Measurements from ENCODE around the gene ZNF614. TPM values are rescaled to one million over a fixed set of nuclear protein-coding genes. Genes with fewer than 3 reads are reported as not detected.

ZNF614 gene
- total RNA-seq, 2 experiments from 2014 or later: 8.9 to 11.2 TPM

- Histone ChIP-seq H3K27ac (ENCODE audit: low read depth, low read length, poor library complexity, severe bottlenecking) (no peak overlapping the region), H3K79me2 (ENCODE audit: insufficient read depth, low read depth, low read length) (peaks cover 5% of the 10 kb centered on the region; the same call in 1 of the 2 replicates), H3K4me2 (ENCODE audit: low read length) (no peak overlapping the region), H2AFZ (ENCODE audit: low read length) (no peak overlapping the region), H4K20me1 (ENCODE audit: insufficient read depth, low read length) (no peaks in the 10 kb centered on the region), H3K9me3 (ENCODE audit: low read length) (peaks cover 20% of the 10 kb centered on the region; the same call in 1 of the 2 replicates), H3K4me1 (ENCODE audit: insufficient read depth, low read length, poor library complexity, severe bottlenecking) (peaks cover 3% of the 10 kb centered on the region), H3K9me2 (ENCODE audit: insufficient read depth, low read length) (no peaks in the 10 kb centered on the region), H3K4me3 (ENCODE audit: low read depth, low read length, poor library complexity, severe bottlenecking) (no peak overlapping the region), H3K36me3 (ENCODE audit: insufficient read depth, low read length) (peaks cover 92% of the 10 kb centered on the region)
- TF ChIP-seq CTCF (conservative IDR thresholded peaks at IDR 0.05; ENCODE audit: low read length): no peak
- TF ChIP-seq EZH2phosphoT487 (IDR thresholded peaks at IDR 0.05; ENCODE audit: borderline replicate concordance, low read depth, low read length): no peak
- POLR2A ChIA-PET: no interaction called here
- no peak for DNase-seq (ENCODE audit: low spot score)
- intact Hi-C loops (cut with micrococcal nuclease; ENCODE audit: unreplicated experiment): no loop called here
- CTCF ChIA-PET (ENCODE audit: unreplicated experiment): no interaction called here
- no TSS peak for BruUV-seq (replicated peaks)
These were observed 6.0 kb downstream of the ZNF614 start for GRCh38 chr19:52022193-52022592.

GRCh38 chr19:52020506-52020905, 7.7 kb downstream of the ZNF614 start:
- no peaks in the 10 kb centered on the region for H4K20me1 ChIP-seq (ENCODE audit: insufficient read depth, low read length)
- BruUV-seq (replicated peaks): no TSS peak
- no peak overlapping the region for H3K27ac ChIP-seq (ENCODE audit: low read depth, low read length, poor library complexity, severe bottlenecking)
- peaks cover 99% of the 10 kb centered on the region for H3K36me3 ChIP-seq (ENCODE audit: insufficient read depth, low read length)
- intact Hi-C loops (cut with micrococcal nuclease; ENCODE audit: unreplicated experiment): no loop called here
- H3K4me1 ChIP-seq (ENCODE audit: insufficient read depth, low read length, poor library complexity, severe bottlenecking): no peaks in the 10 kb centered on the region
- H3K79me2 ChIP-seq (ENCODE audit: insufficient read depth, low read depth, low read length): no peaks in the 10 kb centered on the region
- peaks cover 16% of the 10 kb centered on the region; the same call in 1 of the 2 replicates for H3K9me3 ChIP-seq (ENCODE audit: low read length)
- H3K4me3 ChIP-seq (ENCODE audit: low read depth, low read length, poor library complexity, severe bottlenecking): no peak overlapping the region
- POLR2A ChIA-PET: no interaction called here
- DNase-seq (ENCODE audit: low spot score): no peak
- TF ChIP-seq EZH2phosphoT487 (IDR thresholded peaks at IDR 0.05; ENCODE audit: borderline replicate concordance, low read depth, low read length) (no peak), CTCF (conservative IDR thresholded peaks at IDR 0.05; ENCODE audit: low read length) (no peak)
- no peak overlapping the region for H3K4me2 ChIP-seq (ENCODE audit: low read length)
- H3K9me2 ChIP-seq (ENCODE audit: insufficient read depth, low read length): no peaks in the 10 kb centered on the region
- no peak overlapping the region for H2AFZ ChIP-seq (ENCODE audit: low read length)
- CTCF ChIA-PET (ENCODE audit: unreplicated experiment): no interaction called here

GRCh38 chr19:52010674-52011073, 17.5 kb downstream of the ZNF614 start:
- H3K9me2 ChIP-seq (ENCODE audit: insufficient read depth, low read length): no peaks in the 10 kb centered on the region
- no peak for DNase-seq (ENCODE audit: low spot score)
- 0 out of 2 replicates have a peak, but pooled peaks cover 5% of the 10 kb centered on the region for H3K9me3 ChIP-seq (ENCODE audit: low read length)
- peaks cover 37% of the 10 kb centered on the region for H3K36me3 ChIP-seq (ENCODE audit: insufficient read depth, low read length)
- no peak overlapping the region for H3K4me2 ChIP-seq (ENCODE audit: low read length)
- no TSS peak for BruUV-seq (replicated peaks)
- intact Hi-C loops (cut with micrococcal nuclease; ENCODE audit: unreplicated experiment): no loop called here
- ChIA-PET CTCF (ENCODE audit: unreplicated experiment) (no interaction called here), POLR2A (no interaction called here)
- no peak overlapping the region for H3K4me3 ChIP-seq (ENCODE audit: low read depth, low read length, poor library complexity, severe bottlenecking)
- H4K20me1 ChIP-seq (ENCODE audit: insufficient read depth, low read length): no peaks in the 10 kb centered on the region
- H2AFZ ChIP-seq (ENCODE audit: low read length): no peak overlapping the region
- no peak for TF ChIP-seq EZH2phosphoT487 (IDR thresholded peaks at IDR 0.05; ENCODE audit: borderline replicate concordance, low read depth, low read length)
- no peak for TF ChIP-seq CTCF (conservative IDR thresholded peaks at IDR 0.05; ENCODE audit: low read length)
- H3K79me2 ChIP-seq (ENCODE audit: insufficient read depth, low read depth, low read length): no peaks in the 10 kb centered on the region
- H3K4me1 ChIP-seq (ENCODE audit: insufficient read depth, low read length, poor library complexity, severe bottlenecking): no peaks in the 10 kb centered on the region
- H3K27ac ChIP-seq (ENCODE audit: low read depth, low read length, poor library complexity, severe bottlenecking): no peak overlapping the region
